Subcutaneous adipose tissue (tissue), 4 donors: Measurements from ENCODE around the gene IZUMO4. TPM values are rescaled to one million over a fixed set of nuclear protein-coding genes. Genes with fewer than 3 reads are reported as not detected.

Experiments
- CTCF ChIP-seq: fragments of 450-650 bp; IDR thresholded peaks from one replicate; pipeline ENCODE4 v1.5.1; 2016; ENCODE audit warnings: low read depth, mild to moderate bottlenecking, control low read depth, antibody characterized with exemption, moderate library complexity
- total RNA-seq, 4 donors: library from RNA; depleted of rRNA; stranded (reverse); fragments of >200 nt; gene quantifications; one replicate each; pipeline ENCODE4 v1.1.0, GENCODE V29; 2016

The IZUMO4 gene
- total RNA-seq, 4 donors from 2014 or later = 2.0 to 11.1 (median 6.3) TPM

DNA sequence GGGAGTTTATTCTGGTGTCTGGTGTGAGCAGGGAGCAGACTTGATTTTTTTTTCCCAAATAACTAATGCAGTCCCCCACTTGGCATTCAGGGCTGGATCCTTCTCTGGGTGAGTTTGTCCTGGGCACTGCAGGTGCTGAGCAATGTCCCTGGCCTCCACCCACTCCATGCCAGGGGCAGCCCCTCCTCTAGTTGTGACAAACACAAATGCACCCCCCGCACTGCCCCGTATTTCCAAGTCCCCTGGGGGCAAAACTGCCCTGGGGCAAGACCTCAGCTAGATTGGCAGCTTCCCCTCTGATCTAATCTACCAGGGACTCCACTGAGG lies 7.0 kb upstream of the IZUMO4 start:
- no peak for TF ChIP-seq CTCF

DNA sequence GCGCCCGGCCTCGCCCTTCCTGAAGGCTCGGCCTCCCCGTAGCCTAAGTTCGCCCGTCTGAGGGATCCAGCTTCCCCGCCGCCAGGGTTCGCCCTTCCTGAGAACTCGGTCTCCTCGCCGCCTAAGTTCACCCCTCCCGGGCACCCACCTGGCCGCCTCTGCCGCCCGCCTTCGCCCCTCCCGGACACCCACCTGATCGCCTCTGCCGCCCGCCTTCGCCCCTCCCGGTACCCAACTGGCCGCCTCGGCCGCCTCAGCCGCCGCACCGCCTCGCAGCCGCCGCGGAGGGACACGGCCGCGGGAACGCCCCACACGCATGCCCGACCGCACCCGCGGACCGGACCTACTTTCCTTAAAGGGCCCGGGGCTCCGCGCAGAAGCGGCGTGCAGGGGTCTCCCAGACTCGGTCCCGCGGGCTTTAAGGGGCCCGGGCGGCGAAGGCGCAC lies 658 bp upstream of the IZUMO4 start, which contains the start of gene MOB3A:
Gene MOB3A (minus strand): TSS at position 293 of the 446 bp plus-strand sequence. CDS start 17,766 bp downstream, outside the sequence.
- no peak for TF ChIP-seq CTCF

DNA sequence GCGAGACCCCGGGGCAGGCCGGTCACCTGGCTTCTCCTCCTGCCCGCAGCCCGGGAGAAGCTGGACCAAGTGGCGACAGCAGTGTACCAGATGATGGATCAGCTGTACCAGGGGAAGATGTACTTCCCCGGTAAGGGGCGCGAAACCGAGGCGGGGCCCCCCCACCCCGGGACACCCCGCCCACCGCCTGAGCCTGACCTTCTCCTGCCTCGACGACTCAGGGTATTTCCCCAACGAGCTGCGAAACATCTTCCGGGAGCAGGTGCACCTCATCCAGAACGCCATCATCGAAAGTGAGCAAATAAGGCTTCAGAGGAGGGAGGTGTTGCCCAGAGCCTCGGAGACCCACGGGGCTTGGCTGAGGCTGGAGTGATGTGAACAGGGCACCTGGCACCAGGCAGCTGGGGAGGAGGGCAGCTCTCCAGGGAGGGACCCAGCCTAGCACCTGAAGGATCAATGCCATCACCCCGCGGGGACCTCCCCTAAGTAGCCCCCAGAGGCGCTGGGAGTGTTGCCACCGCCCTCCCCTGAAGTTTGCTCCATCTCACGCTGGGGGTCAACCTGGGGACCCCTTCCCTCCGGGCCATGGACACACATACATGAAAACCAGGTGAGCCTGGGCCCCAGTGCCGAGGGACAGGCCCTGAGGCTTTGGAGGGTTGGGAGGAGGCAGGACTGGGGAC lies 629 bp downstream of the IZUMO4 start:
- no peak for TF ChIP-seq CTCF

GRCh38 chr19:2097886-2098327 lies 1.2 kb downstream of the IZUMO4 start:
- no peak for TF ChIP-seq CTCF

- TF ChIP-seq CTCF = no peak
These were observed 2.4 kb downstream of the IZUMO4 start for GRCh38 chr19:2099054-2099501.

DNA sequence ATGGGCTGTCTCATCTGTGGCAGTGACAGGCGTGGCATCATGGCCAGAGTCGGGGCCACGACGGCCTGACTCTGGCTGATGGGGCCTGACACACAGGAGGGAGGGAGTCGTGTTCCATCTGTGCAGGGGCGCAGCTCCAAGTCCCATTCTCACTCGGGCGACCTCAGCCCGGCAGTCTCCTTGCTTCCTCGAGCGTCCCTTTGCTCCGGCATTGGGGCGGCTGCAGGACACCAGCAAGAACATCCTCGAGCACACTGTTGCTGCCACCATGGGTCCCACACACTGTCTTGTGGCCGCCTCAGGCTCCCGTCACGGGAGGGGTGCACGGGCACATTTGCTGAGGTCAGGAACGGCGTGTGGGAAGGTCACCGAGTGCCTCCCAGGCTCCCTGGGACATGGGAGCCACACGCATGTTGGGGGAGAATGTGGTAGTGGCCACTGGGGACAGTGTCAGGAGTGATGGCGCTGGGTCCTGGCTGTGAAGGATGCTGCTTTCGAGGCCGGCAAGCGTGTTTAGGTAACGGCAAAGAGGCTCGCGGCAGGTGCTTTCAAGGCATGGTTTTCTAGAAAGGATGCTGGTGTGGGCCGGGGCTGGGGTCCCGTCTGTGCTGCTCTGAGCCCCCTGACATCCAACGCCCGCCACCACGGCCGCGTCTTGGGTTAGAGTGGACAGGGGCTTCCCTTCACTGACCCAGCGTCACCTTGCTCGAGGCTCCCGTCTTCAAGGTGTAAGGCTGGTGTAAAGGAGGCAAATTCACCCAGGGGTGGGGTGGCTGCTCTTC lies 3.4 kb downstream of the IZUMO4 start:
- no peak for TF ChIP-seq CTCF

DNA sequence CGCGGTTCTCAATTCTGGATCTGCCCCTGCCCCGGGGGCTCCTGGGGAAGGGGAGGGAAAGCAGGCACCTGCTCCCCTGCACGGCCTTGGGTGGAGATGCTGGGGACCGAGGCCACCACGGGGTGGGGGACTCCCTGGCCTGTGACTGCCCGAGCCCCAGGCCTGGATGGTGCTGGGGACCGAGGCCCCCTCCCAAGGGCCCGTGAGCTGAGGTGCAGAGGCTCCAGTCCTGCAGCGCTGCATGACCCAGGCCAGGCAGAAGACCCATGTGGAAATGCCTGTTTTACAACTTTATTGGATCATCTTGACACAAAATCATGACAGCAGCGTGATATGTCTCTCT lies 4.0 kb downstream of the IZUMO4 start:
- TF ChIP-seq CTCF = no peak
